IPS DF 4.7 (cell line): ENCODE results near the gene FBLN2.

ENCODE experiments used
- DNase-seq: peaks from one replicate; pipeline ENCODE4 v3.0.0-alpha.2; 2013; ENCODE audit warnings: low spot score; ENCODE audit errors: extremely low read depth

FBLN2 gene

GRCh38 chr3:13685721-13686120 is 136.8 kb downstream of the FBLN2 start:
- DNase-seq: no peak

DNA sequence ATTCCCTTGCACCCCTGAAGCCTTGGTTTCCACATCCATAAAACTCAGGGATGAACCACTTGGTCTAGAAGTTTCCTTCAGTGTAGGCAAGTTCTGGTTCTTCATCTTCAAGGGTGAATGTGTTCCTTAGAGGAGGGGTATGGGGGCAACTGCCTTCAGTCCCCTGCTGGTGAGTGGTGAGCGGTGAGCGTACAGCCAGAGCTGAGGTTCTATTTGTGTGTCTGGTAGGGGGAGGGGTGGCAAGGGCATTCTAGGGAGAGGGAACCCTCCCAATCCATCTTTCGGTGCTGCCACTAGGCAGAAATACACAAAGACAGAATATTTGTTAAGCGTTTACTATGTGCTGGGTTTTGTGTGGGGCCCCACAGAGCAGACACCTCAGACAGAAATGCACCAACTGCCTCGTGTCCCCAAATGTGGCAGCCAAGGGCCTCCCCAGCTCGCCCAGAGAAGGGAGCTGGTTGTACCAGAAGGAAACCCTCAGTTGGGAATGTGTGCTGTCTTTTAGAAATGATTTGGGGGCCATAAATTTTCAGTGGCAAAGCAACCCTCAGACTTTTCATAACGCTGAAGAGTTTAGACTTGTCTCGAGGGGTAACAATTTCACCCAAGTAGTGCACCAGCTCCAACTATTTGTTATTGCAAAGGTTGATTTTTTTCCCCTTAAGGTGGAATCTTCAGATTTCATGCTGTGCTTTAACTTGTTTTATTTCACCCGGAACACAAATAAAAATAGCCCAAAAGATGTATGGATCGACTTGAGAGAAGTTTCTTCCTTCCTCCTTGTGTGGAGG is 137.6 kb downstream of the FBLN2 start:
- DNase-seq: no peak

GRCh38 chr3:13687517-13687943 is 138.6 kb downstream of the FBLN2 start:
- no peak for DNase-seq
